Spleen (tissue), 7 donors: Measurements from ENCODE around the gene RPN1.

Source experiments
- POLR2A ChIP-seq, 3 donors: fragments of 450-650 bp; IDR thresholded peaks; one replicate each; pipeline ENCODE4 v1.5.1; 2017; ENCODE audit warnings: antibody characterized with exemption in 3 of 3, mild to moderate bottlenecking in 1 of 3
- POLR2AphosphoS5 ChIP-seq, 3 donors: sonication (generic); formaldehyde crosslinking; IDR thresholded peaks; one replicate each; pipeline ENCODE4 v1.5.1; 2017; ENCODE audit warnings: antibody characterized with exemption in 3 of 3
- TF ChIP-seq, protein P1 (sequence below), 11 experiments: fragments of 200-600 bp in 7 of 11; fragments of 450-650 bp in 4 of 11; sonication (generic) in 4 of 11; IDR thresholded peaks in 8 of 11; conservative IDR thresholded peaks in 3 of 11; 1 replicate in 7 of 11; 2 replicates in 4 of 11; pipeline versions ENCODE4 v1.4.0 to v1.8.0; 2016 to 2021; ENCODE audit warnings: antibody characterized with exemption in 11 of 11, inconsistent platforms in 4 of 11, mild to moderate bottlenecking in 1 of 11
- donor health status: DM: no; HTN: no; CAD: no; lungs with moderate emphysema.
- donor health status: DM: no; HTN: no; CAD: no.
- donor health status: DM: no; HTN: no; CAD: no.

DNA sequence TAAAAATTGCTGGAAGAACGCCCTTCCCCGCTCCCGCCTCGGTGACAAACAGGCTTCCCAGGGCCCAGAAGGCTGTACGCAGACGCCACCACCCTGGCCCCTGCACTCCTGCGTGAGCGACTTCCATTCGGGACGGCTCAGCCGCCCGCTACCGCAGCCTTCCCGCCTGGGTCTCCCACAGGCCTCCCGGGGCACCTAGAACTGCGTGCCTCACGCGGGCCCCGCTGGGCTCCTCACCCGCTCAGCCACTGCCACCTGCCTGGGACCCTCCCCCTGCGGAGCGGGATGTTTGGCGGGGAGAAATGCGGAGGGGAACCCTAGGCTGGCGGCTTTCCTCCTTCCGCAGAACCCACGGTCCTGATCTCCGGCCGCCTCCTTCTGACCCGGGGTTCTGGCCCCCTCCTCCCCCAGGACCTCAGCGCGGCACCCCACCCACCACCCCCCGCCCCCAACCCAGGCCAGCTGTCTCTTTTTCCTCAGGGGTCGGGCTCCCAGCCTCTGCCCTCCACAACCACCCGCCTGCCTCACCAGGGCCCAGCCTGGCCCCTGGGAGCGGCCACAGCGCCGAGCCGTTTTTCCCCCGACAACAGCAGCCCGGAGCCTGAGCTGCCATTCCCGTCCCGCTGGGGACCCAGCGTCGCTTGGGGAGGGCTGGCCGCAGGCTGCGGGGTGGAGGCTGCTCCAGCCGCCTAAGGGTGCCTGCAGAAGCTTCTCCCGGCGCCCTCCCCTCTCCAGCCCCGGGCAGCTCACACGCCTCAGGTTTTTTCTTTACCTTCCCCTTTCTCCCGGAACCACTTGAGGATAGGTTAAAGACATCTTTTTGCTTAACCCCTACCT lies 47.8 kb upstream of the RPN1 start:
- TF ChIP-seq, protein P1, sequence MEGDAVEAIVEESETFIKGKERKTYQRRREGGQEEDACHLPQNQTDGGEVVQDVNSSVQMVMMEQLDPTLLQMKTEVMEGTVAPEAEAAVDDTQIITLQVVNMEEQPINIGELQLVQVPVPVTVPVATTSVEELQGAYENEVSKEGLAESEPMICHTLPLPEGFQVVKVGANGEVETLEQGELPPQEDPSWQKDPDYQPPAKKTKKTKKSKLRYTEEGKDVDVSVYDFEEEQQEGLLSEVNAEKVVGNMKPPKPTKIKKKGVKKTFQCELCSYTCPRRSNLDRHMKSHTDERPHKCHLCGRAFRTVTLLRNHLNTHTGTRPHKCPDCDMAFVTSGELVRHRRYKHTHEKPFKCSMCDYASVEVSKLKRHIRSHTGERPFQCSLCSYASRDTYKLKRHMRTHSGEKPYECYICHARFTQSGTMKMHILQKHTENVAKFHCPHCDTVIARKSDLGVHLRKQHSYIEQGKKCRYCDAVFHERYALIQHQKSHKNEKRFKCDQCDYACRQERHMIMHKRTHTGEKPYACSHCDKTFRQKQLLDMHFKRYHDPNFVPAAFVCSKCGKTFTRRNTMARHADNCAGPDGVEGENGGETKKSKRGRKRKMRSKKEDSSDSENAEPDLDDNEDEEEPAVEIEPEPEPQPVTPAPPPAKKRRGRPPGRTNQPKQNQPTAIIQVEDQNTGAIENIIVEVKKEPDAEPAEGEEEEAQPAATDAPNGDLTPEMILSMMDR (IDR thresholded peaks at IDR 0.05 in 8 of 11, conservative IDR thresholded peaks at IDR 0.05 in 3 of 11), result no peak
- TF ChIP-seq POLR2AphosphoS5 (IDR thresholded peaks at IDR 0.05) (peak in 2 of 3 donors; percentile 47 to 58), POLR2A (IDR thresholded peaks at IDR 0.05) (no peak)
